Mesodermal cell (in vitro differentiated cells): ENCODE data around the gene HK1.
"Not testable (repeated sequence)": the region's sequence is repeated elsewhere in the genome, so short reads cannot be mapped to it uniquely, and the experiment has no call there.

Experiments
- H3K27ac ChIP-seq: 2 replicates; pipeline ENCODE4 v1.7.0; 2013; ENCODE audit warnings: mild to moderate bottlenecking, low read depth, low read length, moderate library complexity; ENCODE audit not compliant: severe bottlenecking
- H3K36me3 ChIP-seq: 2 replicates; pipeline ENCODE4 v1.7.1; 2013; ENCODE audit warnings: mild to moderate bottlenecking, low read length, moderate library complexity; ENCODE audit not compliant: control insufficient read depth, insufficient read depth
- H3K4me1 ChIP-seq: one replicate; pipeline ENCODE4 v1.7.1; 2013; ENCODE audit warnings: mild to moderate bottlenecking, low read length; ENCODE audit not compliant: insufficient read depth, control insufficient read depth, poor library complexity, severe bottlenecking
- H3K4me3 ChIP-seq: 2 replicates; pipeline ENCODE4 v1.7.0; 2013; ENCODE audit warnings: low read length, control low read depth, mild to moderate bottlenecking; ENCODE audit not compliant: insufficient read depth, poor library complexity, severe bottlenecking; ENCODE audit errors: extremely low read depth
- H3K9me3 ChIP-seq: 2 replicates; pipeline ENCODE4 v1.7.1; 2013; ENCODE audit warnings: mild to moderate bottlenecking, low read length, moderate library complexity; ENCODE audit not compliant: control insufficient read depth
- WGBS, 2 experiments: methylation state at CpG; one replicate each; pipeline ENCODE4 v1.1.5; 2013; ENCODE audit warnings: missing lambda C conversion rate in 2 of 2; ENCODE audit not compliant: insufficient coverage in 2 of 2; 5-methylcytosine and 5-hydroxymethylcytosine counted together

HK1 gene

DNA sequence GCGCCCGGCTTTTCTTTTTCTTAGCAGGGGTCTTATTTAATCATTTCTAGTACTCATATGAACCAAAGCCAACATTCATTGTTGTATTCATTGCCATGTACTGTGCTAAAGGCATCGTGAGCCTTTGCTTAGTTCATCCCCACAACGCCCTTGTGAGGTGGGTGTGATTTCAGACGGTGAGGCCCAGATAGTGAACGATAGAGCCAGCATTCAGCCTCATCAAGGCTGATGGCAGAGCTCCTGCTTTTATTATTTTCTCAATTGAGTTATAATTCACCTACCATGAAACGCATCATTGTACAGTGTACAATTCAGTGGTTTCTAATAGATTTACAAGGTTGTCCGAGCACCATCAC, 50.1 kb downstream of the HK1 start:
- H3K27ac ChIP-seq = peak overlapping the region; percentile 32
- WGBS, 2 experiments = 95 to 100% methylated on average over 2 to 3 of the region's 8 CpGs

GRCh38 chr10:69328888-69329287, 50.6 kb downstream of the HK1 start:
- Histone ChIP-seq H3K36me3 (peaks cover 22% of the 10 kb centered on the region), H3K4me1 (peaks cover 71% of the 10 kb centered on the region)
- not testable (repeated sequence) for H3K27ac ChIP-seq, H3K9me3 ChIP-seq, H3K4me3 ChIP-seq
- 75% methylated on average over 1 of the region's 2 CpGs; no CpG with 5 or more reads in 1 of the 2 experiments for WGBS, 2 experiments

More for the DNA sequence above, 50.1 kb downstream of the HK1 start:
- Histone ChIP-seq H3K4me1 (peaks cover 71% of the 10 kb centered on the region), H3K9me3 (no peaks in the 10 kb centered on the region), H3K36me3 (peaks cover 22% of the 10 kb centered on the region), H3K4me3 (no peak overlapping the region)

DNA sequence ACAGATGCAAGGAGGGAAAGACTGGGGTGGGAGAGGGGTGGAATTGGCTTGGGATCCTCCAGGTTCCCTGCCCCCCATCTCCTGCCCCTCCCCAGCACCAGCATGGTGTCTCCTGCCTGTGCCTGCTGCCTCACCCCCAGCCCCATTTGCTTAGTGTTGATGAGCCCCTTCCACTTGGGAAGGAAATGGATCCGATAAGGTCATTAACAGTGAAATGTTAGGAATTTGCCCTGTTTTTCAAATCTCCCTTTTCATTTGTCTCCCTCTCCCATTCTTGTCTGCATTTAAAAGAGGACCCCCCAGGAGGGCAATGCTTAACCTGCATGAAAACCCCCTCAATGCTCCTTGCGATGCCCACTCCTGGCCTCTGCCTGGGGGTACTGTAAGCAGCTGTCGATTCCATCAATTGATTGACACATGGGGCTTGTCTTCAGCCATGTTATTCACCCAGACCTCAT, 51.5 kb downstream of the HK1 start:
- Histone ChIP-seq H3K36me3 (peaks cover 22% of the 10 kb centered on the region), H3K9me3 (no peaks in the 10 kb centered on the region), H3K27ac (no peak overlapping the region), H3K4me3 (no peak overlapping the region), H3K4me1 (peaks cover 77% of the 10 kb centered on the region)
- WGBS, 2 experiments = 6 to 14% methylated on average over 1 to 2 of the region's 3 CpGs

DNA sequence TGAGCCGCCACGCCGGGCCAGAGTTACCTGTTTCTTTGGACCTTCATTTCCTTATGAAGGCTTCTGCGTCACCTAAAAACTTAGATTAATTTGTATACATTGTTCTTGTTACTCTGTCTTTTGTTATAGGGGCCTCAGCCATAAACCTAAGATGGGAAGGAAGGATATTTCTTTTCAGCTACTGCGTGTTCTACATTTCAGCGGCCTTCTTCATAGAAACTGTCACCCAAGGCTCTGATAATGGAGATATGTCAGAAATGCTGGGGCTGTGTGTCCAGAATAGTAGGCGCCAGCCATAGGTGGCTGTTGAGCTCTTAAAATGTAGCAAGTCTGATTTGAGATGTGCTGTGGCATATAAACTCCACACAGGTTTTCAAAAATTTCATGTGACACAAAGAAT, 52.9 kb downstream of the HK1 start:
- no peak overlapping the region for H3K27ac ChIP-seq
- WGBS, 2 experiments = 90 to 98% methylated on average over 5 to 6 of the region's 7 CpGs
- no peak overlapping the region for H3K4me3 ChIP-seq
- H3K9me3 ChIP-seq = no peaks in the 10 kb centered on the region
- H3K4me1 ChIP-seq = peaks cover 78% of the 10 kb centered on the region
- H3K36me3 ChIP-seq = peaks cover 22% of the 10 kb centered on the region

DNA sequence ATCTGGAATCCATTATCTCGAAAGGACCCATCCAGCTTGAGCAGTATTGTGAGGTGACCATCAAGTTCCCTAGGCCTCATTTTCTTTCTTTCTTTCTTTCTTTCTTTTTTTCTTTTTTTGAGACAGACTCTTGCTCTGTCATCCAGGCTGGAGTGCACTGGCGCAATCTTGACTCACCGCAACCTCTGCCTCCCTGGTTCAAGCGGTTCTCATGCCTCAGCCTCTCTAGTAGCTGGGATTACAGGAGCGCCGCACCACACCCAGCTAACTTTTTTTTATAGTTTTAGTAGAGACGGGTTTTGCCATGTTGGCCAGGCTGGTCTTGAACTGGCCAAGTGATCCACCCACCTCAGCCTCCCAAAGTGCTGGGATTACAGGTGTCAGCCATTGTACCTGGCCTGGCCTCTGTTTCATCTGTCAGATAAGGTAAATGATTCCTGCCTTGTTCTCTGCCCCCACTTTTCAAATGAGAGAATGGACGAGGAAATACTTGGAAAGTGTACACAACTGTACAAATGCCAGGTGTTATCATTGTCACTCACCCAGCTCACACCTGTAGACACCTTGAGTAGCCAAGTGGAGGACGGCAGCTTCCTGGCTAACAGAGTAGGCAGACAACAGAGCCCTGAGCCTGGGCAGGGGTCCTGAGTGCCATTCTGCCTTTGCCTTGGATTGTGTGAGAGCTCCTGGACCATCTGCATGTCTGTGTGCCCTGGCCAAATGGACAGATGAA, 54.1 kb downstream of the HK1 start:
- peaks cover 72% of the 10 kb centered on the region for H3K4me1 ChIP-seq

DNA sequence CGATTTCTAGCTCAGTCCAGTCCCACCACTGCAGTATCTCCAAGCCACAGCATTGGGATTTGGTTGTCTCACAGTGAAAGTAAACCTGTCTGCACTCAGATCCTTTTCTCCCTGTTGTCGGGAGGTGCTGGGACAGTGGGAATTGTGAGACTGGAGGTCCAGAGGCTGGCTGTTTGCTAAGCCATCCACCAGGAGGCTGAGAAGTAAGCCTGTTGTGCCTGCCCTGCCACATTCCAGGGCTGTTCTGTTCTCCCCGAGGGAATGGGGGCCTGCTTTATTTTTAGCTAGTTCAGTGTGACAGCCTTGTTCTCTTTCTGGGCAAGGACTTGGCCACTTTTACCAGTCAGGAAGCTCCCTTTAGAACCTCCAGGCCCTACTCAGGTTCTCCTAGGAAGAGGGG, 54.9 kb downstream of the HK1 start:
- H3K36me3 ChIP-seq = peaks cover 22% of the 10 kb centered on the region
- peak overlapping the region; percentile 85 for H3K27ac ChIP-seq
- H3K4me3 ChIP-seq = no peak overlapping the region
- H3K4me1 ChIP-seq = peaks cover 71% of the 10 kb centered on the region
- 49 to 88% methylated on average over 1 to 3 of the region's 3 CpGs for WGBS, 2 experiments
- no peaks in the 10 kb centered on the region for H3K9me3 ChIP-seq

More for the DNA sequence above, 54.1 kb downstream of the HK1 start:
- Histone ChIP-seq H3K27ac (peak overlapping the region; percentile 85), H3K9me3 (no peaks in the 10 kb centered on the region), H3K36me3 (peaks cover 22% of the 10 kb centered on the region), H3K4me3 (no peak overlapping the region)
- 84 to 97% methylated on average over 6 to 7 of the region's 9 CpGs for WGBS, 2 experiments

DNA sequence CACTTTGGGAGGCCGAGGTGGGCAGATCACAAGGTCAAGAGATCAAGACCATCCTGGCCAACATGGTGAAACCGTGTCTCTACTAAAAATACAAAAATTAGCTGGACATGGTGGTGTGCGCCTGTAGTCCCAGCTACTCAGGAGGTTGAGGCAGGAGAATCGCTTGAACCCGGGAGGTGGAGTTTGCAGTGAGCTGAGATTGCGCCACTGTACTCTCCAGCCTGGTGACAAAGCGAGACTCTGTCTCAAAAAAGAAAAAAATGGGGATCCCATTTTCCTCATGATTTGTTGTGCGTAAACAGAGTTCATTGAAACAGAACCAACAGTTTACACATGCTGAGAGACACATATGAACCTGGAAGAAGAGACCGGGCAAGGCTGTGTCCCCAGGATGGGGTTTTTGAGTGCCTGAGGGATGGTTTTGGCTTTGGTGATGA, 55.6 kb downstream of the HK1 start:
- not testable (repeated sequence) for H3K4me3 ChIP-seq, H3K9me3 ChIP-seq
- H3K27ac ChIP-seq = peak overlapping the region; percentile 85
- H3K4me1 ChIP-seq = peaks cover 73% of the 10 kb centered on the region
- 92 to 94% methylated on average over 7 to 8 of the region's 9 CpGs for WGBS, 2 experiments
- peaks cover 22% of the 10 kb centered on the region for H3K36me3 ChIP-seq

DNA sequence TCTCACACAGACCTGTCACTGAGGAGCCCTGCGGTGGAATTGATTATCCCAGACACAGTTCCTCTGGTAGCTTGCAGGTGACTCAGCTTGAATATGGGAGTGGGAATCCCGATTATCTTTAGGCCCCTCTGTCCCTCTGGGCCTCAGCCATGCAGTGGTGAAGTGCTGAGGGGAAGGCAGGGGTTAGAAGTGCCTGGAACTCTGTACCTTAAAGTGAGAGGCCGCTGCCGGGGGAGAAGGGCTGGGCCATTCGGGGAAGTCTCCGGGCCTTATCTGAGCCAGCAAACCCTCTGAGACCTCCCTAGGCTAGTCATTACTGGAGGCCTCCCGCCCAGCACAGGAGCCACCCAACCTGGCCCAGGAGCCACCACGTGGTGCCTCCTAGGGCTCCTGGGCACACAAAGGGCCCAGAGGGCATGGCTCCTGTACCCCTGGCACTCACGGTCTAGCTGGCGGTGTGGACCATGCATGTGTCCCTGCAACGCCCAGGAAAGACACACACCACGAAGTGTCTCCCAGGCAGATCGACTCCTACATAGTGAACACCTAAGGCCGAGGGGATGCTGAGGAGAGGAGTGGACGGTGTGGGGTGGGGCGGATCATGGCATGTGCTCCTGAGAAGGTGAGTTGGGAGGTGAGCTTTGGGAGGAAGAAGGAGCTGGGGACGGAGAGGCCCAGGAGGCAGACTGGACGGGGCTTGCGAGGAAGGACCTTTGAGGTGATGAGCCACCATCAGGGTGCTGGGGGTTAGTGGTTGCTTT, 56.2 kb downstream of the HK1 start:
- peaks cover 22% of the 10 kb centered on the region for H3K36me3 ChIP-seq
- H3K4me3 ChIP-seq = no peak overlapping the region
- WGBS, 2 experiments = 85 to 86% methylated on average over 14 to 15 of the region's 19 CpGs
- H3K27ac ChIP-seq = peak overlapping the region; percentile 85
- no peaks in the 10 kb centered on the region for H3K9me3 ChIP-seq
- peaks cover 77% of the 10 kb centered on the region for H3K4me1 ChIP-seq

- Histone ChIP-seq H3K9me3 (no peaks in the 10 kb centered on the region), H3K4me3 (no peak overlapping the region), H3K27ac (peak overlapping the region; percentile 85), H3K4me1 (peaks cover 74% of the 10 kb centered on the region), H3K36me3 (peaks cover 19% of the 10 kb centered on the region)
- 90 to 95% methylated on average over 11 to 12 of the region's 13 CpGs for WGBS, 2 experiments
Observed at GRCh38 chr10:69335063-69335587, 56.8 kb downstream of the HK1 start.

DNA sequence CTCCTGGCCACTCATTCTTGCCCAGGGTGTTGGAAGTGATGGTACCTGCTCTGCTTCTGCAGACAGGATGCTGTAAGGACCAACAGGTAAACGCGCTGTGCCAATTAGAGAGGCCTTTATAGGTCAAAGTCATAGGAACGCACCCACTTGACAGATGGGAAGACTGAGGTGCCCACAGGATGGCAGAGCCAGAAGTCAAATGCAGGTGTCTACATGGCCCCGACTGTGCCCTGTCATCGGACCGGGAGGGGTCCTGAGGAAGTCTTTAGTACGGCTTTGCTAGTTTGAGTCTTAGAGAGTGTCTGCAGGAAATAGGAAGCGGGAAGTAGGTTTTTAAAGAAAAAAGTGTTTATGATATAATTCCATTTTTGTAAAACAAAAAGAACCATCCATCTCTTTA, 57.3 kb downstream of the HK1 start:
- Histone ChIP-seq H3K27ac (no peak overlapping the region), H3K4me3 (no peak overlapping the region), H3K36me3 (peaks cover 15% of the 10 kb centered on the region), H3K9me3 (no peaks in the 10 kb centered on the region), H3K4me1 (peaks cover 74% of the 10 kb centered on the region)
- WGBS, 2 experiments = 91 to 98% methylated on average over 6 to 7 of the region's 8 CpGs
